Glomerular endothelial cell (primary cell): ENCODE results near the gene GART. TPM values are rescaled to one million over a fixed set of nuclear protein-coding genes. Genes with fewer than 3 reads are reported as not detected.
A peak's percentile ranks its signal among the peaks of the same experiment; 100 is the strongest.
"Not testable (repeated sequence)": the region's sequence is repeated elsewhere in the genome, so short reads cannot be mapped to it uniquely, and the experiment has no call there.

Experiments used
- DNase-seq: peaks from one replicate; pipeline ENCODE4 v3.0.0-alpha.2; 2011; ENCODE audit warnings: low read depth, low spot score; ENCODE audit errors: extremely low read depth
- total RNA-seq: library from RNA; depleted of rRNA; stranded (reverse); fragments of >200 nt; gene quantifications from 2 replicates; pipeline ENCODE4 v1.2.3, GENCODE V29; 2015

The GART gene
- total RNA-seq, 1 donor from 2014 or later, result 89.7 TPM

GRCh38 chr21:33522297-33522952 is 19.5 kb downstream of the GART start:
- DNase-seq, result no peak

- DNase-seq, result no peak
Observed at GRCh38 chr21:33518899-33519298, 23.0 kb downstream of the GART start.

- DNase-seq, result no peak
Observed at GRCh38 chr21:33514229-33514628, 27.7 kb downstream of the GART start.

GRCh38 chr21:33512481-33512880 is 29.4 kb downstream of the GART start:
- no peak for DNase-seq

- DNase-seq, result no peak
Observed at GRCh38 chr21:33511639-33512038, 30.3 kb downstream of the GART start.

GRCh38 chr21:33510826-33511225 is 31.1 kb downstream of the GART start:
- no peak for DNase-seq

- not testable (repeated sequence) for DNase-seq
Observed at GRCh38 chr21:33507003-33507402, 34.9 kb downstream of the GART start.

- no peak for DNase-seq
Observed at GRCh38 chr21:33505833-33506232, 36.1 kb downstream of the GART start.

GRCh38 chr21:33496345-33496744 is 45.6 kb downstream of the GART start:
- no peak for DNase-seq

GRCh38 chr21:33495743-33496142 is 46.2 kb downstream of the GART start:
- no peak for DNase-seq

- DNase-seq, result no peak
Observed at GRCh38 chr21:33493756-33494155, 48.2 kb downstream of the GART start.

- DNase-seq, result no peak
Observed at GRCh38 chr21:33492571-33492970, 49.3 kb downstream of the GART start.

GRCh38 chr21:33491373-33492102 is 50.4 kb downstream of the GART start, which contains the start of gene DNAJC28:
TSS of gene DNAJC28 (minus strand) at chr21:33491716. CDS start at chr21:33489393, 2,323 bp downstream.
- DNase-seq, result peak; percentile 68

- no peak for DNase-seq
Observed at GRCh38 chr21:33490991-33491372, 50.9 kb downstream of the GART start.

GRCh38 chr21:33488936-33489335 is 53.0 kb downstream of the GART start:
- DNase-seq, result no peak

GRCh38 chr21:33487996-33488395 is 53.9 kb downstream of the GART start:
- no peak for DNase-seq

- DNase-seq, result no peak
Observed at GRCh38 chr21:33481314-33481943, 60.5 kb downstream of the GART start.

GRCh38 chr21:33480481-33481103 is 61.3 kb downstream of the GART start:
- DNase-seq, result no peak

GRCh38 chr21:33479679-33480480 is 62.0 kb downstream of the GART start, which contains the start of gene TMEM50B:
TSS of gene TMEM50B (minus strand) at chr21:33479974. CDS start at chr21:33468885, 11,089 bp downstream.
- peak; percentile 41 for DNase-seq

- no peak for DNase-seq
Observed at GRCh38 chr21:33478935-33479678, 62.8 kb downstream of the GART start.
